GM19023 (cell line): Measurements from ENCODE around the gene HOXA4.

Experiments
- ATAC-seq: cut with Tn5 transposase; IDR thresholded peaks from one replicate; pipeline ENCODE4 v1.9.1; 2021; ENCODE audit warnings: mild to moderate bottlenecking, moderate library complexity; ENCODE audit not compliant: unreplicated experiment

HOXA4 gene

DNA sequence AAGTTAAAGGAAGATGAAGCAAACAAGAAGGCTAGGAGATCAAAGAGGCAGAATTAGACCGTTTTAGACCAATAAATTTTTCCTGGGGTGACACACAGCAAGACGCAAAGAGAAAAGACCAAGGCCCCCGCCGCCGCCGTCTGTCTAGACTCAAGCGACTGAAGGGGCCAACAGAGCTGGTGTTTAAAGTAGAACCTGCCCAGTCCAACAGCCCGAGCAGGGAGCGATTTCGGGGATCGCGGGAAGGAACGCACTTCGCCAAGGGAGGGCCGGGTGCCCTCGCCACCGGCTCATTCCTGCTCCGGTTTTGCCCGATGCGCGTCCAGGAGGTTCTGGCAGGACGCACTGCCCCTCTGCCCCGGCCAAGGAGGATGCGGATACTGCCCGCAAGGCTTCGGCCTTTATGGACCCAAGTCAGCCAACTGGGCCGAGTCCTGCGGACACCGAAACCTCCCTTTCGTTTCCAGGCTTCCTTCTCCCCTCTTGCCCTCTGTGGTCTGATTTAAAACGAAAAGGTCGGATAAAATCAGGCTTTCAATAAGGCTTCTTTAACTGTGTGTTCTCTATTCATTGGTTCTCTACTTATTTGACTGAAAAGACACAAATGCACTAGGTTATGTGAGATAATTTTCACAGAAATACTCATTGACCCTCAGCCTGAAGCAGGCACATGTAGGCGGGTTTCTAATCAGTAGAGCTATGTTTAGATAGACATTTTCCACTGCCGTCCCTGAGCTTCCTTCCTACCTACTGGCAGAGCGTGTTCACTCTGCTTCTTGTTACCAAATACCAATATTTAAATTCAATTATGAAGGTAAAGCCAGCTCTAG is 28.1 kb upstream of the HOXA4 start:
- no peak for ATAC-seq

DNA sequence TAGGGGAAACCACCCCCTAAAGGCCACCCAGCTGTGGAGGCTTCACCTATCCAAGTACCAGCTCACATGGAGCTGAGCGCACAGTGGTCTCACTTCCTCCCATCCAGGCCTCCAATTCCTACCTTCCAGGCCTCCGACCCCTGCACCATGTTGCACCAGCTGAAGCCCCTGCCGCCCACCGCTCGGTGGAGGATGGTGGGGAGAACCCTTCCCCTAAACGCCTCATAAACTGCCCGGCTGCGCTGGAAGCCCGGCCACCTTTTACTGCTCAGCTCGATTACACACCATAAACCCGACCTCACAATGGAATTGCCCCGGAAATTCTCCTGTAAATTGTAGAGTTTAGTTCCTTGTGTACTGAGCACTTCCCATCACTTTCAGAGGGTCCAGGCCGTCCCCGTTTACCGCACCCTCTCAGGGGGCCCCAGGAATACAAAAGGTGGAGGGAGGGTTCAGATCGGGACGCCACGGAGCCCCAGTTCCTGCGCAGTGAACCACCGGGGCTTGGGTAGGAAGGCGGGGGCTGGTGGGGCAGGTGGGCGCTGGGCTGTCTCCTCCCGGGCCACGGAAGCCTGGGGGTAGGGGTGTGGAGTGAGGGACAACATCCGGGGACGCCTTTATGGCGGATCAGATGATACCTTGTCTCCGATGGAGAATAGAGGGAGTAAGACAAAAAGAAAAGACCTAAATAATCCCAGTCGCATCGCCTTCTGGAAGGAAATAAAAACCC is 27.3 kb upstream of the HOXA4 start:
- no peak for ATAC-seq

DNA sequence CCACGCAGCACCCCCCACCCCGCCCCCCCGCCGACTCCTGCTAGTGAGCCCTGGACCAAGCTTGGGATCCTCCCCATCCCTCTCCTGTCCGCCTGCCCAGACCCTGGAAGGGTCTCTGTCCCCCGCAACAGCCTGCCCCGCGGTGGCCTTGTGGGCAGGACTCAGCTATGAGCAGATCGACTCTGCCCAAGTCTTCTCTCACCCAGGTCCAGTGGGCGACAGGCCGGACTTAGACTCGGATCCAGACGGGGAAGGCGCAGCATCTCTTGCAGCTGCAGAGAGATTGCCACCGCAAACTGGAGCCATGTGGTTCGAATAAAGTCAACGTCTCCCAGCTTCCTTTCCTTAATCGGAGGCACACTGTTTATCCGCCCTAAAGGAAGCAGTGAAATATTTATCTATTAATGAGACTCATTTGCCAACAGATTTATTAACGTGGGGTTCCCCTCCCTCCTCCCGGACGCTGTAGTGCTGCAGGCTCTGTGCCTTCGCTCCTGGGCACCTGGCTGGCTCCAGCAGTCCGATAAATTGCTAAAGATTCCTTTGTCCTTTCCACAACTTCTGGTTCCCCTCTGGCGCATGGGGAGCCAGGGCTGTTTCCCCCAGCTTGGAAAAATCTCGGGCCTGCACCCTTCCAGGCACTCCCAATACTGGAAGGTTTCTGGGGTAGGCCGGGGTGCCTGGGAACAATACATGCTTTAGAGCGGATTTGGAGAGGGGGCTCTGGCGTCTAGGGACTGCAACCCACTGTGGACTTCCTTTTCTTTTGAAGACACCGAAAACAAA is 26.6 kb upstream of the HOXA4 start:
- ATAC-seq = no peak

DNA sequence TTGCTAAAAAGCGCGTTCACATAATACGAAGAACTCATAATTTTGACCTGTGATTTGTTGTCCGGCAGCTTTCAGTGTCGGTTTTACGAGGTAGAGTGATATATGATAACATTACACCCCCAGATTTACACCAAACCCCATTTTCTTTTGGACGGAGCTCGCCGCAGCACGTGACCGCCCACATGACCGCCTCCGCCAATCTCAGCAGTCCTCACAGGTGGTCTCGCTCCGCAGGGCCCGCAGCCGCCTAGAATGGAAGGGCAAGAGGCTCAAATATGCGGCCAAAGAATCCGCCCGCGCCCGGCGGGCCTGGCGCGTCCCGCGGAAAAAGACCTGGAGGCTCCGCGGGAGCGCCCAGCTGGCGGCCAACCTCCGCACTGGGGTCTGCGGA is 25.9 kb upstream of the HOXA4 start, which contains the start of gene HOXA7:
TSS of gene HOXA7 (minus strand) at position 168 of the 391 bp plus-strand sequence. CDS start at position 38, 130 bp downstream.
- no peak for ATAC-seq

DNA sequence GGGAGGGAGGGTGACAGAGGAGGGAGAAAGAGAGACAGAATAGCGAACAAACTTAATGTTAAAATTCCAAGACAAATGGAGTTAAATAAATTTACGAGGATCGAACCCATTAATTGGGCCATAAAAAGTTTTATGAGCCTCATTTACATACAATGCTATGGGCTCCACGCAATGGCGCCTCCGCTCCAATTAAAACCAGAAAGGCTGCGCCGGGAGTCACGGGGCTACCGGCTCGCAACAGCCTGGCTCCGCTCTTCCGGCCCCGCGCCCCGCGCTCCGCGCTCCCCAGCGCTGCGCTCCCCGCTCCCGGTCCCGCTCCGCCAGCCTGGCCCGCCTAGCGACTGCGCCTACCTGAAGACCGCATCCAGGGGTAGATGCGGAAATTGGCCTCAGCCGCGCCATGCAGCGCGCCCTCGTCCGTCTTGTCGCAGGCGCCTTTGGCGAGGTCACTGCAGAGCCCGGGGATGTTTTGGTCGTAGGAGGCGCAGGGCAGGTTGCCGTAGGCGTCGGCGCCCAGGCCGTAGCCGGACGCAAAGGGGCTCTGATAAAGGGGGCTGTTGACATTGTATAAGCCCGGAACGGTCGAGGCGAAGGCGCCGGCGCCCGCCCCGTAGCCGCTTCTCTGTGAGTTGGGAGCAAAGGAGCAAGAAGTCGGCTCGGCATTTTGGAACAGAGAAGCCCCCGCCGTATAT is 25.4 kb upstream of the HOXA4 start:
- ATAC-seq = no peak

DNA sequence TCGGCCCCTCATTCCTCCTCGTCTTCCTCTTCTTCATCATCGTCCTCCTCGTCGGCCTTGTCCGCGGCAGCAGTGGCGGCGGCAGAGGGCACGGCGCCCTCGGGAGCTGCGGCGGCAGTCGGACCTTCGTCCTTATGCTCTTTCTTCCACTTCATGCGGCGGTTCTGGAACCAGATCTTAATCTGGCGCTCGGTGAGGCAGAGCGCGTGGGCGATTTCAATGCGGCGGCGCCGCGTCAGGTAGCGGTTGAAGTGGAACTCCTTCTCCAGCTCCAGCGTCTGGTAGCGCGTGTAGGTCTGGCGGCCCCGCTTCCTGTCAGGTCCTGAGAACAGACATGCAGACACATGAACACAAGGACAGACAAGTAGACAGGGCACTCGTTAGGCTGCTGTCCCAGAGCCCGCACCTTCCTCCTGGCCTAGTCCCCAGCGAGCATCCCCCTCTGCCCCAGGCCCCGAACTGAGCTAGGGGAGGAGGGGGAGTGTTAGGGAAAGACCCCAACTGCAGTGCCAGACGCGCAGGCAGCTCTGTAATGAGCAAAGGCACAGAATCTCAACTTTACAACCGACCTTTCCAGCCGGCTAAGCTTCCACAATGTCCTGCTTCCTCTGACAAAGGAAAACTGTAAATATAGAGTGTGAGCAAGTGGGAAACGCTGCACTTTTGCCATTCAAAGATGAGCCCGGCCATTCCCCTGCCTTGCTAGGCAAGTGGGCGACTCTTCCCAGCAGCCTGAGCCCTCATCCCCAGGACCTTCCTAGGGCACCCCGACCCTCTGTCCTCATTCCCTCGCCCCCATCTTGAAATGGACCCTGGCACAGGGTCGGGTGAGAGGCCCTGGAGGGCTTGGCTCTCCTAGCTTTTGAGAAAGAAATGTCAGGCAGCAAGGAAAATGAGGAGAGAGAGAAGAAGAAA is 24.6 kb upstream of the HOXA4 start:
- ATAC-seq = no peak

DNA sequence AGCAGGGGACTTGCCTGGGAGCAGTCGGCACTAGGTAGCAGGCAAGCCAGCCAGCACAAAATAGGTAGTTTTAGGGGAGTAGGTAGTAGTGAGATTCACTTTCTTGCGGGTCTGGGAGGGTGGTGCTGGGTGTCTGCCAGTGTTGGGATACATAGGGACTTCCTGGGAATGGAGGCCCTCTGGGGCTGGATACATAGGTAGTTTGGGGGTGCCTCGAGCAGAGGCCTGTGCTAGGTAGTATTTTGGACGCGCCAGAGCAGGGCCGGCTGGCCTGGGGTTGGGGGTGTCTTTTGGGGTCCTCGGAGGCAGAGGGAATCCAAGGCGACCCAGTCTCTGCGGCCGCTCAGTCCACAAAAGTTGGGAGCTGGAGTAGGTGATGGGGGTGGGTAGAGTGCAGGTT is 23.8 kb upstream of the HOXA4 start:
- ATAC-seq = no peak

DNA sequence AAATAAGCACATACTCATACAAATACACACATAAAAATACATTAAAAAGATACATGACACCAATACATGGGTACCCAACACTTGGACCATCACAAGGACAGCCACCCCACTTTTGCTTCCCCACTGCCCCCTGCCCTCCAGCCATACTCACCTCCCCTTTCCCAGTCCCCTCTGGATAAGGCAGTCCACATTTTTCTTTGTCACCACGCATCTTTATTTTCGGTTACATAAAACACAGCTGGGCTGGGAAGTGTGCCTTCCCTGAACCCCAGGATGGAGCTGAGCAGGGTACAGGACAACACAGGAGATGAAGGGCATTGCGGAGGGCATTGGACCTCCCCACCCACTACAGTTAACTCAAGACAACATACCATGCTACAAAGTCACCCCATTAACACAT is 23.0 kb upstream of the HOXA4 start:
- no peak for ATAC-seq

DNA sequence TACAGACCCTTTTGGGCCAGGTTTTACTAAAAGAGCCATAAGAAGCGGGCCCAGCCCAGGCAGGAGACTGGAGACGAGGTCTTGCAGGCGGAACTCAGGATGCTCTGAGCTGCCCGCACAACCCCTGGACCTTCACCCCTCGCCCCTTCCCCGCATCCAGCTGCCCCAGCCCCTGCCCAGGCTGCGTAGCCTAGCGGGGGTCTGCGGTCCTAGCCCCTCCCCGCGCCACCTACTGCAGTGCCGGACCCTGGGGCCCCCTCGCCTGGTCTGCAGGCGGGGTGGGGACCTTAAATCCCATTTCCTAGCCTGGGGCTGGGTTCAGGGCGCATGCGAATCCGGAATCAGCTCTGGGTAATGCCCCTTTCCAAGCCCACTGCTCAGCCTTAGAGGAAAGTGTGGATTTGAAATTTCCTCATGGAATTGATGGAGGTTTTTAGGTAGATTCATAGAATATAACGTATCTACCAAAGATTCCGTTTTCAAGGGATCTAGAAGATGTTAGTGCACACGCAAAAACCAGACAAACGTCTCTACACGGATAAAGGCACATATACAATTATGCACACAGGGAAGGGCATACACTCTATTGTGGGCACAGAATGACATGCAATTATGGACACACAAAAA is 22.4 kb upstream of the HOXA4 start:
- no peak for ATAC-seq

DNA sequence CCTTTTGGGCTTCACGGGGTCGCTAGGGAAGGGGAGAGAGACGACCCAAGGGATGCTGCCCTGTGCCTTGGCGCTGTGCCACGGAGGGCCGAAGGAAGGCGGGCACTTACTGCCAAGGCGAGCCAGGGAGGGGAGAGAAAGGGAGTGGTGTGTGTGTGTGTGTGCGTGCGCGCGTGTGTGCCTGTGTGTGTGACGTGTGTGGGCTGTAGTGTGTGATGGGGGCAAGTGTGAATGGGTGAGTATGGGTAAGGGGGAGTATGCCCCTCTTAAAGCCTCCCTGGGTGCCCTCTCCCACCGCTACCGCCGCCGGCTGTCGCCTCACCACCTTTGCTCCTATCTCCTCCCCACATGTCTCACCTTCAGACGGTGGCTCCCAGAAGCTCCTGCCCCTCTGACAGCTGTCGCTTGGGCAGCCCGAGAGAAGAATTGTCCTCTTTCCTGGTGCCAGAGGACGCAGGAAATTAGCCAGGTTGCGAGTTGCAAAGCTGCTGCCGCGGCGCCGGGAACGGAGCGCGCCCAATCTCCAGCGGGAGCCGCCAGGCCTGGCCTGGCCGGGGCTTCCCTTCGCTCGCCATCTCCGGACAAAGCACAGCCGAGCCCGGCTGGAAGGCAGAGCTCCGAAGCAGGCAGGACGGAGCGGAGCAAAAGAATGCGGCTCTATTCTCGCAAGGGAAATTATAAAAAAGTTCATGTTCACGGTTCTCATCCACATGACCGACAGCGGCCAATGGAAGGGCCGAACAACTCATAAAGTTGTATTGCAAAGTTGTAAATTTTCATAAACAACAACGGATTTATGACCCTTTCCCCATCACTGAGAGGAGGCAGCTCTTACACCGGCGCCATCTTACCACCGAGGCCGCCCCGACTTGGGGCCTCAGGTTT is 21.6 kb upstream of the HOXA4 start, which contains the start of gene HOXA3:
TSS of gene HOXA3 (minus strand) at position 653 of the 885 bp plus-strand sequence. CDS start 41,943 bp downstream, outside the sequence.
- no peak for ATAC-seq

DNA sequence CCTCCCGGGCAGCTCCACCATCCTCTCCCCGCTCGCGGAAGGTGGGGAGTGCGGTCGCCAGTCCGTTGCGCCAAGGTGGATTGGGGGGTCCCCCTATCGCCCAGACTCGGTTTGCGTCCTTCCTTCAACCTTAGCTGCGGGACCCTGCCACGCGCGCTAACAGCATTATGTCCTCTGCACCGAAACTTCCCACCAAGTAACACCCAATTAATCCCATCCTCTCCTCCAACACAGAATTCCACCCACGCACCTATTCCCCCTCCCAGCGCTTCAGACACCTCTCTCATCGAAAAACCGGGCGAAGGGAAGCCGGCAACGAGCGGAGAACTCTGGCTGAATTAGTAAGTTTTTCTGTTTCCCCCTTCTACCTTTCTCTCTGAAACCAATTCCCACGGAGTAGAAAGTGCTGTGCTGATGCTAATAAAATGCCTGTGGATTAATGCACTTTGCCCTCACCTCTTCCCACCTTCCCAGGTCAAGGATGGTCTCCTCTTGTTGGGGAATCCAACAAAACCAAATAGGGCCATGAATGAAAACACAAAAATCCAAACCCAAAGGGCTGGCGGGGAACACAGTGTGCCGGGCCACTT is 20.9 kb upstream of the HOXA4 start:
- no peak for ATAC-seq

DNA sequence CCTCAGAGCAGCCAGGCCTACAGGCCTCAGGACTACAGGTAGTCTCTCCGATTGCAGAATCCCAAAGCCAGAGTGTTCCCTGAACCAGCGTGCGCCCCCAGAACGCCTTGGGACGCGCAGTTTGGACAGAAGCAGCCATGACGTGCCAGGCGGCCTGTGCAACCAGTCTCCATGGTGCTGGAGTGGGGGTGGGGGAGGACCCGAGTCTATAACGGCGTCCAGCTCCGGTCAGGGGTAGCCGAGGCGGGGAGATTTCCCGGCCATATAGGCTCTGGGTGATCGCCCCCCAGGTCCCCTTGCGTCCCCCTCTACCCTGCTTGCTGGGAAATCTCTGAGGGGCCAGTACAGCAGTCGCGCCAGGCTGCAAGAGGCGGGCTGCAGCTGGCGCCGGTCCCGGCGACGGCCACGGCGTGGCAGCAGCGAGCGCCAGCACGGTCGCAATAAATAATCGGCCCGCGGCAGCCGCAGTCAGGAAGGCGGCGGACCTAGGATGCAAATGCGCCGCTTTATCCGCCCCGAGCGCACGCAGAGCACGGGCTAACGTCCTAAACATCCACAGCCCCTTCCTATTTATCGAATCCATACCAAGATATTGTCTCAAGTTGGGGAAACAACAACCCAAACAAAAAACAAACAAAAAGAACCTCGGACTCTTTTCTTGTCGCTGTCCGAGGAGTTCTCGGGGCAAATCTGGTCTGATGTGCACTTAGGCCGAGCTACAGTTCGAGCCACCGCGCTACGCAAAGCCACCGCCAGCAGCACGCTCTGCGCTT is 20.2 kb upstream of the HOXA4 start:
- ATAC-seq = peak; percentile 87

DNA sequence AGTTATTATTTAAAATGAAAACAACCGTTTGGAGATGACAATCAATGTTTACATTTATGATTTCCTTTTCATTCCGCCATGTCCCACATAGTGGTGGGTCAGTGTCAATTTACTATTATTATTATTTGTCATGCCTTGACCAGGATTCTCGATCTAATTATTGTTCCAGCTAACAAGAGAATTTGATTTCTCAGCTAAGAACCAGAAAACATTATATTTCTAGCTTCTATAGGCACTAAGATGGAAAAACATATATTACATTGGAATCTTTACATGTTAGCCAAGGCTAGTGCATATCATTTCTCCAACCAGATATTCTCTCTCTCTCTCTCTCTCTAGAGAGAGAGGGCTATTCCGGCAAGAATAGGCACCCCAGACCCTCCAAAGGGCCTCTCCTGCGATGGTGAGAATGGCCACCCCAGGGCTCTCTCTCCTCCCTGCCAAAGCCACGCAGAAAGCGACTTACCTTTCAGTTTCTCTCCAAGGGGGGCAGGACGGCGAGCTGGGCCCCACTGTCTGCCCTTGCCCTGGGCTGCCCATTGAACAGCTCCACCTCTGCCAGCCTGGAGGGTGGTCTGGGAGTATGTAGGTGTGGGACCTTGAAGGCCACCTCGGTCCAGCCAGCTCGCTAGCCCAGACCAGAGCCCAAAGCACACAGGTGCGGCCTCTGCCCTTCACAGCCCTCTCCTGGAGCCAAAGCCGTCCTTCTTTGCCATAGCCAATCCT is 19.4 kb upstream of the HOXA4 start:
- ATAC-seq = no peak

DNA sequence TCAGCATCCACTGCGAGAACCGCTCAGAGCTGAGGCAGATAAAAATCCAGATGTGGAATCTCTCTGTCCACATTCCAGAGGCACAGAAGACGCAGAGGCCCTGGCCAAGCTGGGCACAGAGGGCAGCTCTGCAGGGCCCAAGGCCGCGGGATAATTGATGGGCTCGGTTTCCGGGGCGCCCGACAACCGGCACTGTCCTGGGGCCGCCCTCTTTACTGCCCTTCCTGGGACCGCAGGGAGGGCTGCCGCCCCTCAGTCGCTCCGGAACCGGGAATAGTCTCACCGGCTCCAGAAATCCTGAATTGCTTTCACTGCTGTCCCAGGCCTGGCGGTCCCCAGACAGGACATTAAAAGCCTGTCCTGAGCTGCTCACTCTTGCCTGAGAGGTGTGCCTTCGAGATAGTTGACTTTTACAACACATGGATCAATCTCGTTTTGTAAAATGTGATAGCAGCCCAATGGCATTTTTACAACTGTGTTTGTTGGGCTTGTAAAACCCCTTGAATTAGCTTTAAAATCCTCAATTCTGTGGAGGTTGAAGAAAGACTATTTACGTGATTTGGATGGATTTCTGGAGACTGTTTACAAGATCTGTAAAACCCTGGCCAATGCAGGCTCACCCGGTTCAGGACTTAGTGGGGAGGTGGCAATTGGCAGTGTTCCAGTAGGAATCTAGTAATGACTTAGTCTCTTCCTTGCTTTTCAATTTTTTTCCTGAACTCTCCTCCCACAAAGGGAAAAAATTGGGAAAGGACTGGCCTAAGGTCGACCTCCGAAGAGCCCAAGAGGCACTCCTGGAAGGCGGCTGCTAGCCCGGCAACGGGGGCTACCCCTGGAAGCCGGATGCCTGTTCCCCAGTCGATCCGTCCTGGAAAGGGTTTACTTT is 18.4 kb upstream of the HOXA4 start:
- ATAC-seq = no peak

DNA sequence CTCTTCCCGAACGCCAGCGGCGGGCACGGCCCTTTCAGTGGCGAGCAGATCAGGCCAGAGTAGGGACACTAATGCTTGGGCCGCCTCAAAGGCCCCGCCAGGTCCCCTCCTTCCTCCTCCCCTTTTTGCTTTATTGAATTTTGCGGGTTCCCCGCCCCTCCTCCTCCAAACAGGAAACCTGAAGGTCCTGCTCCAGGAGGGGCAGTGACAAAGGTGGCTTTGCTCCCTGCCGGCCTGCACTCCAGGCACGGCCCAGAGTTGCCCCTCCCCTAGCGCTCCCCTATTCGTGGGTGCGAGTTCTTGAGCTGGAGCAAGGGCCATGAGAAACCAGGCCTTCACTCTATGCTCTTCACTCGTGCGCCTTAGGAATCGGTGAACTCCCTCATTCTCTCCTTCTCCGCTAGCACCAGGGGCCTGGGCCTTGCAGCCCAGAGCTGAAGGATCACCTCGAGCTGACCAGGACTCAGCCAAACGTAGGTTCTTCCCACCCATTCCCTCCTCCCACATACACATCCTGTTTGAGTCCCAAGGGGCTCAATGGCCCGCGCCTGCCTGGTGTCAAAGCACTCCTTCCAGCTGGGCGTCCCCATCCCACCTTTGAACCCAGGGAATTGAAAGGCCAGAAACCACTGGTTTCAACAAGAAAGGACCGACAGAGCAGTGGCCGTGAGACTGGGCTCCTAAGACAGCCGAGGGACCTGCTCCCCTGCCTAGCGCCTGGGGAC is 17.6 kb upstream of the HOXA4 start:
- no peak for ATAC-seq
